ENCODE data around the gene DNAH9. TPM values are rescaled to one million over a fixed set of nuclear protein-coding genes. Genes with fewer than 3 reads are reported as not detected.

The DNAH9 gene
- total RNA-seq, 2 donors from 2014 or later, result 0.52 to 9.6 TPM

DNA sequence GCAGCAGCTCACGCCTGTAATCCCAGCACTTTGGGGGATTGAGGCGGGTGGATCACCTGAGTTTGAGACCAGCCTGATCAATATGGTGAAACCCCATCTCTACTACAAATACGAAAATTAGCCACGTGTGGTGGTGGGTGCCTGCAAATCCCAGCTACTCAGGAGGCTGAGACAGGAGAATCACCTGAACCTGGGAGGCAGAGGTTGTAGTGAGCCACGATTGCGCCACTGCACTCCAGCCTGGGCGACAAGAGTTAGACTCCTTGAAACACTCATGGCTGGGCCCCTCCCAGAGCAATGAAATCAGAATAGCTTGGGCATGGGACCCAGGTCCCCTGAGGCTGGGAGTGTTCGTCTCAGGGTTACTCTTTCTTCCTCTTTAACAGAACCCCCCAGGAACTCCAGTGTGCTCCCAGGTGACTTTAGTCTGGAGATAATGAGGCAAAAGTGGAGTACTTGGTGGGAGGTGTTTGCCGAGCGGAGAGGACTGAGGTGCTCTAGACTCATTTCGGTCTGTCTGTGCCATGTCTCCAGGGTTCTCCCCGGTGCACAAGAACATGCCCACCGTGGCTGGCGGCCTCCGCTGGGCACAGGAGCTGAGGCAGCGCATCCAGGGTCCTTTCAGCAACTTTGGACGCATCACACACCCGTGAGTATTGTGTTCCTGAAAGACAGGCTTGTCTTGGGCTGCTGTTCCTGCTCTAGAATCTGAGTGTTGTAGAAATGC, 41.6 kb downstream of the DNAH9 start:
- Histone ChIP-seq H3K27me3 (no peaks in the 10 kb centered on the region), H3K36me3 (replicated peaks in 1 of 2; ENCODE audit: insufficient read depth in 1 of 2, low read depth in 2 of 2) (no peaks in the 10 kb centered on the region), H3K27ac (no peak overlapping the region), H3K9me3 (no peaks in the 10 kb centered on the region), H3K4me1 (peaks cover 7% of the 10 kb centered on the region), H3K4me3 (no peak overlapping the region)
- TF ChIP-seq, protein P1, sequence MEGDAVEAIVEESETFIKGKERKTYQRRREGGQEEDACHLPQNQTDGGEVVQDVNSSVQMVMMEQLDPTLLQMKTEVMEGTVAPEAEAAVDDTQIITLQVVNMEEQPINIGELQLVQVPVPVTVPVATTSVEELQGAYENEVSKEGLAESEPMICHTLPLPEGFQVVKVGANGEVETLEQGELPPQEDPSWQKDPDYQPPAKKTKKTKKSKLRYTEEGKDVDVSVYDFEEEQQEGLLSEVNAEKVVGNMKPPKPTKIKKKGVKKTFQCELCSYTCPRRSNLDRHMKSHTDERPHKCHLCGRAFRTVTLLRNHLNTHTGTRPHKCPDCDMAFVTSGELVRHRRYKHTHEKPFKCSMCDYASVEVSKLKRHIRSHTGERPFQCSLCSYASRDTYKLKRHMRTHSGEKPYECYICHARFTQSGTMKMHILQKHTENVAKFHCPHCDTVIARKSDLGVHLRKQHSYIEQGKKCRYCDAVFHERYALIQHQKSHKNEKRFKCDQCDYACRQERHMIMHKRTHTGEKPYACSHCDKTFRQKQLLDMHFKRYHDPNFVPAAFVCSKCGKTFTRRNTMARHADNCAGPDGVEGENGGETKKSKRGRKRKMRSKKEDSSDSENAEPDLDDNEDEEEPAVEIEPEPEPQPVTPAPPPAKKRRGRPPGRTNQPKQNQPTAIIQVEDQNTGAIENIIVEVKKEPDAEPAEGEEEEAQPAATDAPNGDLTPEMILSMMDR (IDR thresholded peaks at IDR 0.05), result no peak
- no peak for TF ChIP-seq POLR2A (IDR thresholded peaks at IDR 0.05)
- intact Hi-C loops (cut with DNase I), result loop anchor here (10.0 kb wide), 1 partner anchor 255 kb away; no protein-coding TSS in a partner anchor
- ATAC-seq, result no peak
- WGBS, 2 donors, result 88 to 90% methylated on average over 14 to 18 of the region's 18 CpGs
- DNase-seq, result no peak

- WGBS, 2 donors, result 69% methylated on average over 2 of the region's 2 CpGs
- no peak for ATAC-seq
- TF ChIP-seq, protein P1 (IDR thresholded peaks at IDR 0.05), result no peak
- no peak for TF ChIP-seq POLR2A (IDR thresholded peaks at IDR 0.05)
- Histone ChIP-seq H3K4me3 (no peak overlapping the region), H3K27ac (no peak overlapping the region), H3K4me1 (peaks cover 7% of the 10 kb centered on the region), H3K27me3 (no peaks in the 10 kb centered on the region), H3K9me3 (no peaks in the 10 kb centered on the region), H3K36me3 (replicated peaks in 1 of 2; ENCODE audit: insufficient read depth in 1 of 2, low read depth in 2 of 2) (no peaks in the 10 kb centered on the region)
- intact Hi-C loops (cut with DNase I), result loop anchor here (10.0 kb wide), 1 partner anchor 256 kb away; no protein-coding TSS in a partner anchor
- DNase-seq, result no peak
Measured at GRCh38 chr17:11640463-11640814, 42.2 kb downstream of the DNAH9 start.

- H3K36me3 ChIP-seq (replicated peaks in 1 of 2; ENCODE audit: insufficient read depth in 1 of 2, low read depth in 2 of 2), result no peaks in the 10 kb centered on the region
- H3K27me3 ChIP-seq, result no peaks in the 10 kb centered on the region
- peaks cover 7% of the 10 kb centered on the region for H3K4me1 ChIP-seq
- no peak overlapping the region for H3K4me3 ChIP-seq
- H3K9me3 ChIP-seq, result no peaks in the 10 kb centered on the region
- no peak overlapping the region for H3K27ac ChIP-seq
- 84 to 94% methylated on average over 8 to 11 of the region's 11 CpGs for WGBS, 2 donors
- DNase-seq (no peak), ATAC-seq (no peak)
- TF ChIP-seq POLR2A (IDR thresholded peaks at IDR 0.05), result no peak
- TF ChIP-seq, protein P1 (IDR thresholded peaks at IDR 0.05), result no peak
- intact Hi-C loops (cut with DNase I), result loop anchor here (10.0 kb wide), 1 partner anchor 257 kb away; no protein-coding TSS in a partner anchor
Measured at GRCh38 chr17:11641521-11642275, 43.4 kb downstream of the DNAH9 start.

- TF ChIP-seq, protein P1 (IDR thresholded peaks at IDR 0.05), result no peak
- no peak for TF ChIP-seq POLR2A (IDR thresholded peaks at IDR 0.05)
- Histone ChIP-seq H3K9me3 (no peaks in the 10 kb centered on the region), H3K27me3 (no peaks in the 10 kb centered on the region), H3K27ac (no peak overlapping the region), H3K4me3 (no peak overlapping the region), H3K4me1 (peaks cover 7% of the 10 kb centered on the region), H3K36me3 (replicated peaks in 1 of 2; ENCODE audit: insufficient read depth in 1 of 2, low read depth in 2 of 2) (no peaks in the 10 kb centered on the region)
- no peak for DNase-seq
- ATAC-seq, result no peak
- intact Hi-C loops (cut with DNase I), result loop anchor here (10.0 kb wide), 1 partner anchor 258 kb away; no protein-coding TSS in a partner anchor
- 68 to 76% methylated on average over 10 of the region's 10 CpGs for WGBS, 2 donors
Measured at GRCh38 chr17:11642655-11643054, 44.4 kb downstream of the DNAH9 start.

All from body of pancreas (tissue), 4 donors.